ENCODE data around the gene SMARCE1.
"Not testable (repeated sequence)": the region's sequence is repeated elsewhere in the genome, so short reads cannot be mapped to it uniquely, and the experiment has no call there.

Gene SMARCE1

GRCh38 chr17:40610359-40610758 is 37.3 kb downstream of the SMARCE1 start:
- no peak for DNase-seq (ENCODE audit: low read depth)

DNA sequence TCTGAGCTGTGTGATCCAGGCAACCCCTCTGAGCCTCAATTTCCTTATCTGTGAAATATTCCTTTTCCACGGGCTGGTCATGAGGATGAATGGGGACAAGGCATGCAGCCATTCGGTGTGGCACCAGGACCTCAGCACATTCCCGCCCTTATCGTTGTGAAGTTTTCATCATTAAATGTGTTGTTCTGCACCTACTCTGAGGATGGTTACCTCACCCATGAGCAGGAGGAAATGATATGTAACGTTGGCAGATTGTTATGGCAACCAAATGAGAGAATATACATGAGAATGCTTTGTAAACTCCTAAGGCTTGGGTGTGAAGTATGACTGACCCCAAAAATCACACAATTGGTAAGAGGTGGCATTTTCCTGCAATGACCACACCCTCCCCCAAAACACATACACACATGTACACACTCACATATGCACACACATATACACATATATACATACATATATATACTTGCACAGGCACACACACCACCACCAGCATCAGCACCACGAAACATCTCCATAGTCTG is 39.5 kb downstream of the SMARCE1 start:
- no peak for DNase-seq (ENCODE audit: low read depth)

DNA sequence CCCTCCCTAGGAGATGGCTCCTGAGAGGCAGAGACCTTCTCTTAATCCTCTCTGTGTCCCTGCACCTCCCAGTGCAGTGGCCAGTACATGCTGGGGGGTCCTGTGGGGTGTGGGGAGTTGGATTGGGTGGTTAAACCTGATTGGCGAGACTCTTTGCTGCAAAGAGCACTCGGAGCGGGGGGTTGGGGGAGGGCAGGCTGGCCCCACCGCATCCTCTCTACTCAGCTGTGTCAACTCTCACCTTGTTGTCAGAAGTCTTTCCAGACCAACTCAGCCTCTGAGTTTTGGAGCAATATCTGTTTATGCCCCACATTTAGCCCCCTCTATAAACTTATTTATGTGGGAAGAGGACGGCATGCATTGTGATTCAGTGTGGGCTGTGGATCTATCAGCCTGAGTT is 40.0 kb downstream of the SMARCE1 start:
- DNase-seq (ENCODE audit: low read depth): no peak

GRCh38 chr17:40606548-40607353 is 40.9 kb downstream of the SMARCE1 start:
- no peak for DNase-seq (ENCODE audit: low read depth)

- peak; percentile 69 for DNase-seq (ENCODE audit: low read depth)
Observed at GRCh38 chr17:40605306-40605705, 42.3 kb downstream of the SMARCE1 start.

DNA sequence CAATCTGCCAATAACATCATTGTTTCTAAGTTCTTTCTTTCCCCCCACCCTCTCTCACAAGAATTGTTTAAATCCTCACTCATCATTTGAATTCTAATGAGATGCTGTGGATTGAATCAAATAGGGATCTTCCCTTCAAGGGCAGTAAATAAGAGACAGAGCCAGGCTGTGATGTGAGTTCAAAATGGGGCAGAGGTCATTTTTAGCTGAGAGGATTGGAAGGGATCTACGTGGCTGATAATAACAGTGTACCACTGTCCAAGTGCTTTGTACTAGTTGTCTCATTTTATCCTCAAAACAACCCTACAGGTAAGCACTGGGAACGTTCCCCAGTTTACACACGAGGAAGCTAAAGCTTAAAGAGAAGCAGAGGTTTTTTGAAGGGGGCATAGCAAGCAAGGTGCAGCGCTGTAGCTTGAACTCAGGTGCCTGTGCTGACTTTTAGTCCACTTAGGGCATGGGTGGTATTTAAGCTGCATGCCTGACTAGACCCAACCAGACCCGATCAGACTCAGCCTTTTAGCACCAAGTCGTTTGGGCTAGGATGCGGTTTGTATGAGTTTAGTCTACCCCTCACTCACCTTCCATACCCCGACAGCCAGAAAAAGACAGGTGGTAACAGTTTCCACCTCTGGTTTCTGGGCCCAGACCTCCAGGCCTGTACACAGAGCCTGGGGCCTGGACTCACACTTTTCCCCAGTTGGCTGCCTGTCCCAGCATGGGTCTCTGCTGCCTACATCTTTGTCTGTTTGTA is 43.1 kb downstream of the SMARCE1 start:
- DNase-seq (ENCODE audit: low read depth): no peak

- DNase-seq (ENCODE audit: low read depth): peak; percentile 75
Observed at GRCh38 chr17:40602445-40603443, 44.9 kb downstream of the SMARCE1 start.

GRCh38 chr17:40600486-40601046 is 47.1 kb downstream of the SMARCE1 start:
- no peak for DNase-seq (ENCODE audit: low read depth)

GRCh38 chr17:40599468-40599763 is 48.2 kb downstream of the SMARCE1 start:
- DNase-seq (ENCODE audit: low read depth): no peak

DNA sequence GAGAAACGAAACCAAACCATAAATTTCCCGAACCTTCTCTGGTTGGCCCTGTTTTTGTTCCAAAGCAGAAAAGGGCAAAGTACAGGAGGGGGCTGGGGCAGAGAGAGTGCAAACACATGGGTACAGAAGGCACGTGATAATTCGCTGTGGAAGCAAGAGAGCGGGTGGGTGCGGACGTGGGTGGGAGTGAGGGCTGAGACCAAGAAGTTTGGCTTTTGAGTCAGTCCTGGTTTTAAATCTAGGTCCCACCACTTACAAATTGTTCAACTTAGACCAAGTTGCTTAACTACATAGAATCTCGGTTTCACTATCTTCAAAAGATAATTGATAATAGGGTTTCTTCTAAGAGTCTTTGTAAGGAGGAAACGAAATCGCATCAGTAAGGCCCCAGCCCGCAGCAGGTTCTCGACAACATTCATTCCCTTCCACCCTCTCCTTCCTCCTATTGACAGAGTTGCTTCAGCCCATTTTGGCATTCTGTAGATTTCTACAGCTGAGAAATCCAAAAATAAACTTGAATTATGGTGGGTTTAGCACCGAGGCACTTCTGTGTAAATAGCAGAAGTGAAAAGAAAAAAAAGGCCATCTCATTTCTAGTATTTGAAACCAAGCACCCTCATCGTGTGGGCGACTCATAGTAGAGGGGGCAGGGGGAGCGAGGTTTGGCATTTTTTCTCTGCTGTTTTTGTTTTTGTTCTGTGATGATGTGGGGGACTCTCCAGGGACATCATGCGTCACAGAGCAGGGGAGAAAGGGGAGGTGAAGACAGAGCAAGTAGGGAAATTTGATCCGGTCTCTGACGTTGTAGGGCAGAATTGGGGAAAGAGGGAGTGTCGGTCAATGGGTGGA is 48.8 kb downstream of the SMARCE1 start:
- DNase-seq (ENCODE audit: low read depth): peak; percentile 73

DNA sequence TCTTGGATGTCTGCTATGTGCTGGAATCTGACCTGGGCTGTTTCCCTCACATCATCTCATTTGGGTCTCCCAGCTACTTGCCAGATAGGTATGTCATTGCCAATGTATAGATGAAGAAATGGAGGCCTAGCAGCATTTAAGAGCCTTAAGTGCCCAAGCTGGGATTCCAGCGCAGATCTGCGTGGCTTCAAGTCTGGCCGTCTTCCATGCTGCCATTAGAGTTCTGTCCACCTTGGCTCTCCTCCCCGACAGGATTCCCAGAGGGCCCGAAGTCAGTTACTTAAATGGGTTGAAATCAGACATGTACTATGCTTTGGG is 49.4 kb downstream of the SMARCE1 start:
- DNase-seq (ENCODE audit: low read depth): no peak

- no peak for DNase-seq (ENCODE audit: low read depth)
Observed at GRCh38 chr17:40597556-40598300, 49.9 kb downstream of the SMARCE1 start.

DNA sequence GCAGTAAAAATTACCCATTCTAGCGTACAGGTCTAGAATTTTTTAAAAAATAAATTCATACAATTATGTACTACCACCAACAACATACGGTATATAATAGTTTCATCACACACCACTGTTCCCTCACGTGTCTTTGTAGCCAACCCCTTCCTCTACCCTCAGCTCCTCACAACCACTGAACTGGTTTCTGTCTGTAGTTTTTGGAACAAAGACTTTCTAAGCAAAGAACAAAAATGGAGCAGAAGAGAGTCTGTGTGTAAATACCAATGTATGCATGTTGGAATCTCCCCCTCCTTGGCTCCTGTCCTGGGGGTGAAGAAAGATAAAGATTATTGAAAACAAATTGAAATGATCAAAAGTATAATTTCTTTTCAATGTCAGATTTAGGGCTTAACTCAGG is 50.5 kb downstream of the SMARCE1 start:
- no peak for DNase-seq (ENCODE audit: low read depth)

DNA sequence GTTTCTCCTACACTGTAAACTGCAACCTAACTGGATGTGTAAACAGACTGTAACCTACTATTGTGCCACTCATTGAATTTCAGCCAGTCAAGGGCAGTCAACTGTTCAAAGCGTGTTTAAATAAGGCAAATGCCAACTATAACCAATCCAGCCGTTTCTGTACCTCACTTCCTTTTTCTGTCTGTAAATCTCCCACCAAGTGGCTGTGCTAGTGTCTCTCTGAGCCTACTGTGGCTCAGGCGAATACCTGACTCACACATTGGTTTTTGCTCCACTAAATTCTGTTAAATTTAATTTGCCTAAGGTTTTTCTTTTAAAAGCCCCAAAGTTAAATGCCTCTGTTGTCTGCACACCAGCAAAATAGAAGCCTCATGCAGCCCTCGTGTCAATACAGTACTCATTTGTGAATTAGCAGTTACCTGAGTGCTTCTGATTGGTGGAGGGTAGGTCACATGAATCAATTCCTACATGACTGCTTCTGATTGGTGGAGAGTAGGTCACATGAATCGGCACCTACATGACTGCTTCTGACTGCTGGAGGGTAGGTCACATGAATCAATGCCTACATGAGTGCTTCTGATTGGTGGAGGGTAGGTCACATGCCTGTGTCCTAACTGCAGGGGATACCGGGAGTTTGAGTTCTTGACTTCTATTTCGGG is 51.2 kb downstream of the SMARCE1 start:
- no peak for DNase-seq (ENCODE audit: low read depth)

DNA sequence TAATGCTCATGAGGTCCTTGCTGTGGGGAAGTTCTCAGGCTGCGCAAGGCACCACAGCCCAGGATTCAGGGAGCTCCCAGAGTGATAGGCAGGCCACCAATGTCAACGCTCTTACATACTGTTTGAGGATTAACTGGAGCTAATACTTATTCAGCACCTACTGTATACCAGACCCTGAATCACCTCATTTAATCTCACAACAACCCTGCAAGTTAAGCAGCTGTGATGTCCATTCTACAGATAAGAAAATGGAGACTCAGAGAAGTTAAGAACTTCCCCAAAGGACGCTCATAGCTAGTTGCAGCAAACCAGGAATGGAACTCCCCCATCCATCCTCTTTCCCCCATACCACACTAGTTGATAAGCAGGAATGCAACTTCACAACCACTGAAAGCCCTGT is 56.9 kb downstream of the SMARCE1 start:
- no peak for DNase-seq (ENCODE audit: low read depth)

DNA sequence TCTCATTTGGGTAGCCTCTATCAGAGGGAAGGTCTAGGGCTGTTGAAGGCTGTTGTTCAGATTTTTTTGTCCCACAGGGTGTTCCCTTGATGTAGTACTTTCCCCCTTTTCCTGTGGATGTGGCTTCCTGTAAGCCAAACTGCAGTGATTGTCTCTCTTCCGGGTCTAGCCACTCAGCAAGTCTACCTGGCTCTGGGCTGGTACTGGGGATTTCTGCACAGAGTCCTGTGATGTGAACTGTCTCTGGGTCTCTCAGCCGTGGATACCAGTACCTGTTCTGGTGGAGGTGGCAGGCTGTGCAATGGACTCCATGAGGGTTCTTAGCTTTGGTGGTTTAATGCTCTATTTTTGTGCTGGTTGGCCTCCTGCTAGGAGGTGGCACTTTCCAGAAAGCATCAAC is 59.1 kb downstream of the SMARCE1 start:
- DNase-seq (ENCODE audit: low read depth): no peak

GRCh38 chr17:40586264-40586663 is 61.4 kb downstream of the SMARCE1 start:
- not testable (repeated sequence) for DNase-seq (ENCODE audit: low read depth)

DNA sequence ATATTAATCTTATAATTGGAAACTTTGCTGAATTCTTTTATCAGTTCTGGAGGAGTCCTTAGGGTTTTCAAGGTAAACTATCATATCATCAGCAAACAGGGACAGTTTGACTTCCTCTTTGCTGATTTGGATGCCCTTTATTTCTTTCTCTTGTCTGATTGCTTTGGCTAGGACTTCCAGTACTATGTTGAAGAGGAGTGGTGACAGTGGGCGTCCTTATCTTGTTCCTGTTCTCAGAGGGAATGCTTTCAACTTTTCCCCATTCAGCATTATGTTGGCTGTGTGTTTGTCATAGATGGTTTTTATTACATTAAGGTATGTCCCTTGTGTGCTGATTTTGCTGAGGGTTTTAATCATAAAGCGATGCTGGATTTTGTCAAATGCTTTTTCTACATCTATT is 62.7 kb downstream of the SMARCE1 start:
- not testable (repeated sequence) for DNase-seq (ENCODE audit: low read depth)

- DNase-seq (ENCODE audit: low read depth): no peak
Observed at GRCh38 chr17:40582328-40582901, 65.2 kb downstream of the SMARCE1 start.
